Head of caudate nucleus (tissue), 42 donors: ENCODE results near the gene ZNF93.
"Not testable (repeated sequence)": the region's sequence is repeated elsewhere in the genome, so short reads cannot be mapped to it uniquely, and the experiment has no call there.

Experiments
- DNase-seq, 42 donors: peaks; one replicate each; pipeline versions ENCODE4 v3.0.0 to v3.0.0-alpha.2; 2020 to 2021; ENCODE audit warnings: mixed read lengths in 7 of 42
- intact Hi-C: fragments of 100-400 bp; cut with DNase I; formaldehyde crosslinking; loops from one replicate; pipeline ENCODE4 v1.15.0; 2022

ZNF93 gene

GRCh38 chr19:19930417-19930816, 29.7 kb downstream of the ZNF93 start:
- intact Hi-C loops, result not testable (repeated sequence)
- DNase-seq, result peak in 41 of 42 donors; percentile 38 to 90 (median 75)

GRCh38 chr19:19933432-19934314, 32.9 kb downstream of the ZNF93 start:
- intact Hi-C loops, DNase-seq: not testable (repeated sequence)

GRCh38 chr19:19937403-19937802, 36.7 kb downstream of the ZNF93 start:
- no peak for DNase-seq
- intact Hi-C loops, result no loop called here

GRCh38 chr19:19938449-19938848, 37.7 kb downstream of the ZNF93 start:
- DNase-seq, result no peak
- intact Hi-C loops, result no loop called here

GRCh38 chr19:19943848-19944582, 43.3 kb downstream of the ZNF93 start:
- intact Hi-C loops, result no loop called here
- DNase-seq, result no peak

- DNase-seq, result no peak
- intact Hi-C loops, result no loop called here
Observed at GRCh38 chr19:19944583-19944880, 43.8 kb downstream of the ZNF93 start.

- DNase-seq, result no peak
- intact Hi-C loops, result no loop called here
Observed at GRCh38 chr19:19946226-19946625, 45.5 kb downstream of the ZNF93 start.

GRCh38 chr19:19948800-19949199, 48.1 kb downstream of the ZNF93 start:
- intact Hi-C loops, result no loop called here
- peak in 35 of 42 donors; percentile 8 to 90 (median 52) for DNase-seq

GRCh38 chr19:19955208-19955607, 54.5 kb downstream of the ZNF93 start:
- no peak for DNase-seq

GRCh38 chr19:19956434-19957075, 55.8 kb downstream of the ZNF93 start:
- intact Hi-C loops, result loop anchor here (5.0 to 10.0 kb wide), 2 partner anchors 52 to 424 kb away; partner anchors contain the start of gene ZNF93

More at GRCh38 chr19:19955208-19955607, 54.5 kb downstream of the ZNF93 start:
- intact Hi-C loops, result loop anchor here (5.0 to 10.0 kb wide), 2 partner anchors 50 to 423 kb away; partner anchors contain the start of gene ZNF93

GRCh38 chr19:19957766-19958165, 57.0 kb downstream of the ZNF93 start:
- intact Hi-C loops, result loop anchor here (5.0 to 10.0 kb wide), 2 partner anchors 53 to 425 kb away; partner anchors contain the start of gene ZNF93
- not testable (repeated sequence) for DNase-seq

More at GRCh38 chr19:19956434-19957075, 55.8 kb downstream of the ZNF93 start:
- peak in 28 of 42 donors; percentile 5 to 67 (median 42) for DNase-seq

- peak; percentile 36 to 92 (median 81) for DNase-seq
- intact Hi-C loops, result loop anchor here (5.0 to 10.0 kb wide), 2 partner anchors 54 to 427 kb away; partner anchors contain the start of gene ZNF93
Observed at GRCh38 chr19:19959151-19959799, 58.5 kb downstream of the ZNF93 start.

GRCh38 chr19:19964416-19964815, 63.7 kb downstream of the ZNF93 start:
- intact Hi-C loops, result no loop called here

GRCh38 chr19:19966126-19966525, 65.4 kb downstream of the ZNF93 start:
- intact Hi-C loops, DNase-seq: not testable (repeated sequence)

More at GRCh38 chr19:19964416-19964815, 63.7 kb downstream of the ZNF93 start:
- no peak for DNase-seq

GRCh38 chr19:19966862-19967261, 66.1 kb downstream of the ZNF93 start:
- no peak for DNase-seq
- intact Hi-C loops, result no loop called here
